ENCODE results near the gene KLK4.

DNA sequence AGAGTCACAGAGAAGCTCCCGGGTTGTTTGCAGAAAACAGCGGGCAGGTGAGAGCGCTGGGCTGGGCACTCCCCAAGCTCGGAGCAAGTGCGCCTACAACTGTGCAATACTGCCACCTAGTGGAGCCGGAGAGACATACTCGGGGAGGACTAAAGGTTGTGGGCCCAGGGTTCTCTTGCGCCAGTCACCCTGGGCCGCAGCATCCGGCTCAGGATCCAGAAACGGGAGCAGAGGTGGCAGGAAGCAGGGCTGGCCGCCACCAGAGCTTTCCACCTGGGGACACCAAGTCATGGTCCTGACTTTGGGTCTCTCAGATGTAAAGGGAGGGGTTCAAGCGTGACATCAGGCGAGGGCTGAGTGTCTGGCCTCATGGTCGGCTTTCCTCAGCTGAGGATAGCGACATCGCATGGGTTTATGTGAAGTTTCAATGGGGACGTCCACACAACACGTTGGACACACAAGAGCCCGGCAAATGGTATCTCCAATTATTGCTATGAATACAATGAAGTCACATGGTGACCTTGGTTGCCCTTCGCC is 11.2 kb upstream of the KLK4 start:
- TF ChIP-seq, protein P1, sequence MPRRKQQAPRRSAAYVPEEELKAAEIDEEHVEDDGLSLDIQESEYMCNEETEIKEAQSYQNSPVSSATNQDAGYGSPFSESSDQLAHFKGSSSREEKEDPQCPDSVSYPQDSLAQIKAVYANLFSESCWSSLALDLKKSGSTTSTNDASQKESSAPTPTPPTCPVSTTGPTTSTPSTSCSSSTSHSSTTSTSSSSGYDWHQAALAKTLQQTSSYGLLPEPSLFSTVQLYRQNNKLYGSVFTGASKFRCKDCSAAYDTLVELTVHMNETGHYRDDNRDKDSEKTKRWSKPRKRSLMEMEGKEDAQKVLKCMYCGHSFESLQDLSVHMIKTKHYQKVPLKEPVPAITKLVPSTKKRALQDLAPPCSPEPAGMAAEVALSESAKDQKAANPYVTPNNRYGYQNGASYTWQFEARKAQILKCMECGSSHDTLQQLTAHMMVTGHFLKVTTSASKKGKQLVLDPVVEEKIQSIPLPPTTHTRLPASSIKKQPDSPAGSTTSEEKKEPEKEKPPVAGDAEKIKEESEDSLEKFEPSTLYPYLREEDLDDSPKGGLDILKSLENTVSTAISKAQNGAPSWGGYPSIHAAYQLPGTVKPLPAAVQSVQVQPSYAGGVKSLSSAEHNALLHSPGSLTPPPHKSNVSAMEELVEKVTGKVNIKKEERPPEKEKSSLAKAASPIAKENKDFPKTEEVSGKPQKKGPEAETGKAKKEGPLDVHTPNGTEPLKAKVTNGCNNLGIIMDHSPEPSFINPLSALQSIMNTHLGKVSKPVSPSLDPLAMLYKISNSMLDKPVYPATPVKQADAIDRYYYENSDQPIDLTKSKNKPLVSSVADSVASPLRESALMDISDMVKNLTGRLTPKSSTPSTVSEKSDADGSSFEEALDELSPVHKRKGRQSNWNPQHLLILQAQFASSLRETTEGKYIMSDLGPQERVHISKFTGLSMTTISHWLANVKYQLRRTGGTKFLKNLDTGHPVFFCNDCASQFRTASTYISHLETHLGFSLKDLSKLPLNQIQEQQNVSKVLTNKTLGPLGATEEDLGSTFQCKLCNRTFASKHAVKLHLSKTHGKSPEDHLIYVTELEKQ (CRISPR knock-in tag; IDR thresholded peaks at IDR 0.05): no peak
- no peak for TF ChIP-seq ZNF79 (CRISPR knock-in tag; IDR thresholded peaks at IDR 0.05; ENCODE audit: low read depth)
- TF ChIP-seq YY1 (IDR thresholded peaks at IDR 0.05; ENCODE audit: borderline replicate concordance in 1 of 3, control insufficient read depth in 1 of 3, extremely low read depth in 1 of 3, insufficient read depth in 3 of 3, insufficient read length in 1 of 3, insufficient replicate concordance in 2 of 3, low read depth in 1 of 3, low read length in 2 of 3): peak in 1 of 3 experiments; percentile 28
- TF ChIP-seq KLF10 (CRISPR knock-in tag; IDR thresholded peaks at IDR 0.05): no peak
- TF ChIP-seq POLR2A (conservative IDR thresholded peaks at IDR 0.05): no peak
- TF ChIP-seq TEAD4 (IDR thresholded peaks at IDR 0.05; ENCODE audit: low read length): no peak
- TF ChIP-seq TEAD4 (CRISPR knock-in tag; IDR thresholded peaks at IDR 0.05; ENCODE audit: borderline replicate concordance): no peak
- no peak for TF ChIP-seq MTF1 (CRISPR knock-in tag; IDR thresholded peaks at IDR 0.05; ENCODE audit: borderline replicate concordance)
- TF ChIP-seq HDAC1 (IDR thresholded peaks at IDR 0.05): no peak
- TF ChIP-seq ZNF778 (CRISPR knock-in tag; IDR thresholded peaks at IDR 0.05): no peak
- no peak for TF ChIP-seq BRCA1 (IDR thresholded peaks at IDR 0.05)
- no peak for TF ChIP-seq BRCA1 (CRISPR knock-in tag; IDR thresholded peaks at IDR 0.05)
- TF ChIP-seq SMAD1 (IDR thresholded peaks at IDR 0.05; ENCODE audit: low read depth, low read length, partially characterized antibody): no peak
- no peak for TF ChIP-seq NFYB (IDR thresholded peaks at IDR 0.05; ENCODE audit: extremely low read depth, insufficient read length)

All from K562 (cell line).